LHCN-M2 (cell line): Measurements from ENCODE around the gene RPL10. TPM values are rescaled to one million over a fixed set of nuclear protein-coding genes. Genes with fewer than 3 reads are reported as not detected.

Experiments
- DNase-seq: peaks from one replicate; pipeline ENCODE4 v3.0.0-alpha.2; 2012; ENCODE audit warnings: low read depth
- total RNA-seq: library from RNA; depleted of rRNA; stranded (reverse); fragments of >200 nt; gene quantifications from 2 replicates; pipeline ENCODE4 v1.2.3, GENCODE V29; 2014

RPL10 gene
- total RNA-seq, 1 experiment from 2014 or later = 4,535 TPM

- no peak for DNase-seq
These were observed 32.7 kb downstream of the RPL10 start for GRCh38 chrX:154430916-154431315.

DNA sequence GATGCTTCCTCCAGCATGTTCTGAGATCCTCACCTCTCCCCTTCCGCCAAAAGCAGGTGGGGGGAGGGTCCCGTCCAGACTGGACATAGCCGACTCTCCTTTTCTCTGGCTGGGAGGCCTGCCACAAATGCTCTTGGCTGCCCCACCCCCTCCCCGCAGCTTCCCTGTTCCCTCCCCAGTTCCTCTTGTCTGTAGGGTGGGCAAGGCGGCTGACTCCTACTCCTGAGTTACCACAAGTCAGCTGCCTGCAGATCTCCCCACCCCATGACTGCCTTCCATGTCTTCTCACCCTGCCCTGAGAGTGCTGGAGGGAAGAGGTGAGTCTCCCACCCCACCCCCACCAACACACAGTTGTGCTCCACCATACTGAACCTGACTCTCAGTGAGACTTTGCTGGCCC is 33.2 kb downstream of the RPL10 start:
- DNase-seq = no peak

DNA sequence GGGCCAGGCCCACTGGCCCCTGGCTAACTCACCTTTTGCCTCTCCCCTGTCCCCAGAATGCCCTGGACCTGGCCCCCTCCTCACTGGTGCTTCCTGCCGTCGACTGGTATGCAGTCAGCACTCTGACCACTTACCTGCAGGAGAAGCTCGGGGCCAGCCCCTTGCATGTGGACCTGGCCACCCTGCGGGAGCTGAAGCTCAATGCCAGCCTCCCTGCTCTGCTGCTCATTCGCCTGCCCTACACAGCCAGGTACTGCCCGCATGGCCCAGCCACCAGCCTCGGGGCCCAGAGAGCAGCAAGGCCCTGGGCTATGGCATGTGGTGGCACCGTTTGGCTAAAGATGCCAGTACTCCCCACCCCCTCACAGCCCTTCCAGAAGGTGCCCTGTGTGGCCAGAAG is 34.0 kb downstream of the RPL10 start:
- no peak for DNase-seq

DNA sequence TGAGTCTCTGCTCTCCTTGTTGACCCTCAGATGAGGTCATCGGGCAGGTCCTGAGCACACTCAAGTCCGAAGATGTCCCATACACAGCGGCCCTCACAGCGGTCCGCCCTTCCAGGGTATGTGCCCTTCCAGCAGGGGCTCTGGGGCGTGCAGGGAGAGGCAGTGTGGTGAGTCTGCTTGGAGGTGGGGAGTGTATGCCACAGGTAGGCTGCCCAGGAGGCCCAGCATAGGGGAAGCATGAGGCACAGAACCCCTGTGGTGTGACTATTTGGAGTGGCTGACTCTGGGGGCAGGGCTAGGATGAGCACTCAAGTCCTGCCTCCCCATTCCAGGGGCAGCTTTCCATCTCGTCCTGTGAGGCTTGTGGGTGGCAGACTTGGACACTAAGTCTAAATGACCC is 35.4 kb downstream of the RPL10 start:
- DNase-seq = no peak

DNA sequence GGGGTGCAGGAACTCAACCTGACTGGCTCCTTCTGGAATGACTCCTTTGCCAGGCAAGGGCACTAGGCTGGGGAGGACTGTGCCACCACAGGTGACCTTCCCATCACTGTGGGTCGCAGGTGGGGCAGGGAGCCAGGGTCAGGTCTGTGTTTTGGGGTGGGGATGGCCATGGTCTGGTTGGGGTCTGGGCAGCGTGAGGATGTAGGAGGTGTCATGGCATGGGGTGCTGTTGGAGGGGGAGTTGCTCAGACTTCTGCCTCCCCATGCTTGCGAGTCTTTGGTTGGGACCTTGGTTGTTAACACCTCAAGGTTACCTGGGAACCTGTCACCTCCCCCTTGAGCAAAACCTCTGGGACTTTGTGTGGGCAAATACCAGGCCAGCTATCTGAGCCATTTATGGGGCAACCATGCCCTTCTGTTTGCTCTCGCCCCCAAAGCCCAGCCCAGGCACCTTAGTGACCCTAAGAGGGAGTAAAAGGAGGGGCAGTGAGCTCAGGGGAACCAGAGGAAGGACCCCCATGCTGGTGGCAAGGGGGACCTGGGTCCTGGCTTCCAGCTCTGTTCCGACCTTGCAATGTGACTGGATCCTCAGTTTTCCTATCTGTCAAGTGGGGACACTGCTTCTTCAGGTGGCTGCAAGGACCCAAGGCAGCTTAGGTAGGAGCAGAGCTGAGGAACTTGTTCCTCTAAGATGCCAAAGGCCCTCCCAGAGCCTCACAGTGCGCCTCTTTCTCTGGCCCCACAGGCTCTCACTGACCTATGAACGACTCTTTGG is 36.4 kb downstream of the RPL10 start:
- DNase-seq = no peak

DNA sequence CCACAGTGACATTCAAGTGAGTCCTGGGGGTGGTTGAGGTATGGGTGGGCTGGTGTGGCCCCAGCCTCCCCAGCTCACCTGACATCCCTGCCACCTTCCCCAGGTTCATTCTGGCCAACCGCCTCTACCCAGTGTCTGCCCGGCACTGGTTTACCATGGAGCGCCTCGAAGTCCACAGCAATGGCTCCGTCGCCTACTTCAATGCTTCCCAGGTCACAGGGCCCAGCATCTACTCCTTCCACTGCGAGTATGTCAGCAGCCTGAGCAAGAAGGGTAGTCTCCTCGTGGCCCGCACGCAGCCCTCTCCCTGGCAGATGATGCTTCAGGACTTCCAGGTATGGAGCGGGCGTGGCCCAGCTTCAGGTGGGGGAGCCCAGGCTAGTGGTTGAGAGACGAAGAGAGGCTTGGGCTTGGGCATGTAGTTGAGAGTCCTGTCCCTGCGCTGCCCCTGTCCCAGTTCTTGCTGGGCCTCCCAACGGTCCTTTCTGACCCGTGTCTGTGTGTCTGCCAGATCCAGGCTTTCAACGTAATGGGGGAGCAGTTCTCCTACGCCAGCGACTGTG is 37.1 kb downstream of the RPL10 start:
- DNase-seq = no peak

DNA sequence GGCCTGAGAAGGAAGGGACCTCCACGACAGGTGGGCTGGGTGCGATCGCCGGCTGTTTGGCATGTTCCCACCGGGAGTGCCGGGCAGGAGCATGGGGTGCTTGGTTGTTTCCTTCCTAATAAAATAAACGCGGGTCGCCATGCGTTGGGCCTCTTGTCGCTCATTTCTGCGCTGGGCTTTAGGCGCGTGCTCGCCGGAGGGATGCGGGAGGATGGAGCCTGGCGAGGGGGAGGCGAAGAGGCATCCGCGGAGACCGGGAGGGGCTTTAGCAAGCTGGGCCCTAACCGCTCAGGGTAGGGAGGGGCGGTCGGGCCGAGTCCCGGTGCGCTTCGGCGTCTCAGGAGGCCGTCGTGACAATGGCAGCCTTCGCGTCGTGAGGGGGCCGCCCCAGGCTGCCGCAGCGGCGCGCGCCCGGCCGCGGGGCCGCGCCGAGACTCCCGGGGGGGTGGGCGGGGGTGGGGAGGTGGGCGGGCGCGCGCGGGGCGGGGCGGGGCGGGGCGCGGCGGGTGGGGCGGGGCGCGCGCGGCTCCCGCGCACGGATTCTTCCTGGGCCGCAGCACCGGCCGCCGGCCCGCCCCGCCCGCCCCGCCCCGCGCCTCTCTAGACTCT is 38.3 kb downstream of the RPL10 start:
- no peak for DNase-seq

- peak; percentile 43 for DNase-seq
These were observed 39.0 kb downstream of the RPL10 start, which contains the start of gene GDI1 for GRCh38 chrX:154436983-154437752. Gene GDI1 (plus strand): TSS chrX:154437154. CDS start chrX:154437255, 101 bp downstream.

DNA sequence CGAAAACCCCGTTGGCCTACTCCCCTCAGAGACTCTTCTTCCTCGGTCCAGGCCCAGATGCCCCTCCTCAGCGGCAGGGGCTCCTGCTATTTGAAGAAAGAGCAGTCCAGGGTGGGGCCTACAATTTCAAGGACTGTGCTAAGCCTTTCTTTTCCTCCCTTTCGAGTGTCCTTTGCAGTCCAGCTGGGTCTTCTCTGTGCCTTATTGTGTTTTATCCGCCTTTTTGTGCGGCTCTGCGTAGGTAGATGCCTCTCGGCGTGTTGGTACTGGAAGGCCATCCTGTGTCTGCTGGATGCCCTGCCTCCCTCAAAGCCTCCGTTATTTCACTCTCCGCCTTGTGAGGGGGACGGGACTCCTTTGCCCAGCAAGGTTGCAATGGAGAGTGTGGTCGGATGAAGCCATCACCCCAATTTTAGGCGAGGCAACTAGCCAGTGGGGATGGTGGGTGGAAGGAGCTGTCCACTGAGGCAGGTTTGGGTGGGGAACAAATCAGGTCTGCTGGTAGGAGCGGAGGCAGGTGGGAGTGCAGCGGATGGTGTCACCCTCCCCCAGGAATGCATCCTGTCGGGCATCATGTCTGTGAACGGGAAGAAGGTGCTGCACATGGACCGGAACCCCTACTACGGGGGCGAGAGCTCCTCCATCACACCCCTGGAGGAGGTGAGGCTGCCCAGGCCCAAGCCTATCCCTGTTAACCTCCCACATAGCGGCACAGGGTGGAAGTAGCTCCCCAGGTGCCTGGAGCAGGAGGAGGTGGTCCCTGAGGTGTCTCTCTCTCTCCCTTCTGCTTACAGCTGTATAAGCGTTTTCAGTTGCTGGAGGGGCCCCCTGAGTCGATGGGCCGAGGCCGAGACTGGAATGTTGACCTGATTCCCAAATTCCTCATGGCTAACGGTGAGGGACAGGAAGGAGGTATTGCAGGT is 40.1 kb downstream of the RPL10 start:
- DNase-seq = no peak

DNA sequence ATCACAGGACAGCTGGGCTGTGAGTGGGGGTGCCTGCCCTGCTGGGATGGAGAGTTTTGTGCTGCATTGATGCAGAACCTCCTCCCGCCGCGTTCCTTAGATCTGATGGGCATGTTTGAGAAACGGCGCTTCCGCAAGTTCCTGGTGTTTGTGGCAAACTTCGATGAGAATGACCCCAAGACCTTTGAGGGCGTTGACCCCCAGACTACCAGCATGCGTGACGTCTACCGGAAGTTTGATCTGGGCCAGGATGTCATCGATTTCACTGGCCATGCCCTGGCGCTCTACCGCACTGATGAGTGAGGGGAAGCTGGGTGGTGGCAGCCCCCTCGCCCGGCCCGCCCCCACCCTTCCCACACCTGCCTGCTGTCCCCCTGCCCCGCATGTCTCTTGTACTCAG is 41.7 kb downstream of the RPL10 start:
- no peak for DNase-seq

- no peak for DNase-seq
These were observed 42.6 kb downstream of the RPL10 start for GRCh38 chrX:154440623-154441357.

DNA sequence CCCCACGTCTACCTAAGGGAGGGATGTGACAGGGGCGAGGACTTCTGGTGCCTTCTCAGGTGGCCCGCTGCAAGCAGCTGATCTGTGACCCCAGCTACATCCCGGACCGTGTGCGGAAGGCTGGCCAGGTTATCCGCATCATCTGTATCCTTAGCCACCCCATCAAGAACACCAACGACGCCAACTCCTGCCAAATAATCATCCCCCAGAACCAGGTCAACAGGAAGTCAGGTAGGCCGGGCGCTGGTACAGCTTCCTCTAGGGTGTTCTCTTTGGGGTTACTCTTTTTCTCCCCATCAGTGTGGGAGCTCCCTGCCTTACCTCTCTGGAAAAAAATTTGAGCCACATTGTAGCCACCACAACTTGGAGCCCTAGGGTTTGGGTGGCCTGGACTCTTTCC is 43.4 kb downstream of the RPL10 start:
- DNase-seq = no peak

- no peak for DNase-seq
These were observed 44.0 kb downstream of the RPL10 start for GRCh38 chrX:154441984-154442707.

- DNase-seq = no peak
These were observed 45.3 kb downstream of the RPL10 start for GRCh38 chrX:154443479-154443910.

- DNase-seq = peak; percentile 50
These were observed 46.0 kb downstream of the RPL10 start, which contains the start of gene FAM50A for GRCh38 chrX:154443992-154444754. Gene FAM50A (plus strand): TSS chrX:154444141. CDS start chrX:154444236, 95 bp downstream.

GRCh38 chrX:154444755-154445246 is 46.6 kb downstream of the RPL10 start:
- no peak for DNase-seq

DNA sequence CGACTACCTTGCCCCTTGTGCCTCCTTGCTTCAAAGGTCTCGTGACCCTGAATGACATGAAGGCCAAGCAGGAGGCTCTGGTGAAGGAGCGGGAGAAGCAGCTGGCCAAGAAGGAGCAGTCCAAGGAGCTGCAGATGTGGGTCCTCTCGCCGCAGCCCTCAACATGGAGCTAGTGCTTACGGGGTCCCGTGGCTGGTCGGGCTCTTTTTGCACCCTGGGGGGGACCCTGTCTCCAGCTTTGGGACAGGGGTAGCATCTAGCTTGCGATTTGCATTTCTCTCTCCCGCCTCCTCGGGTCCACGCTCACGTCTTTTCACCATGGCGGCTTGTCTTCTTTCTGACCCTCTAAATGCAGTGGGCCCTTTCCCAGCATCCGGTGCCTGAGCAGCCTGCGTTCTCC is 47.6 kb downstream of the RPL10 start:
- no peak for DNase-seq

DNA sequence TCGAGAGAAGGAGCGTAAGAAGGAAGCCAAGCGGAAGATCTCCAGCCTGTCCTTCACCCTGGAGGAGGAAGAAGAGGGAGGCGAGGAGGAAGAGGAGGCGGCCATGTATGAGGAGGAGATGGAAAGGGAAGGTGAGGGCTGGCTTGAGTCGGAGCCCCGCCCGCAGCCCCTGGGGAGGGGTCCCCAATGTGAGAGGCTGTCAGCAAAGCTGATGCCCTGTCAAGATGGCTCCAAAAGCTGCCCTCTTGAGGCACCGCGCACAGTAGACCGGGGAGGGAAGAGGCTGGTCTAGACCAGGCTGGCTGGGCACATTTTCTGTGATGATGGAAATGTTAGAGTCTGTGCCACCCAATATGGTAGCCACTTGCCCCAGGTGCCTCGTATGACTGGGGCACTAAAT is 48.3 kb downstream of the RPL10 start:
- no peak for DNase-seq

- DNase-seq = no peak
These were observed 50.3 kb downstream of the RPL10 start for GRCh38 chrX:154448484-154448883.
